ENCODE data around the gene CKLF. TPM values are rescaled to one million over a fixed set of nuclear protein-coding genes. Genes with fewer than 3 reads are reported as not detected.
"Not testable (repeated sequence)": the region's sequence is repeated elsewhere in the genome, so short reads cannot be mapped to it uniquely, and the experiment has no call there.

Gene CKLF
- total RNA-seq, 2 donors from 2014 or later, result 27.5 to 31.8 TPM

DNA sequence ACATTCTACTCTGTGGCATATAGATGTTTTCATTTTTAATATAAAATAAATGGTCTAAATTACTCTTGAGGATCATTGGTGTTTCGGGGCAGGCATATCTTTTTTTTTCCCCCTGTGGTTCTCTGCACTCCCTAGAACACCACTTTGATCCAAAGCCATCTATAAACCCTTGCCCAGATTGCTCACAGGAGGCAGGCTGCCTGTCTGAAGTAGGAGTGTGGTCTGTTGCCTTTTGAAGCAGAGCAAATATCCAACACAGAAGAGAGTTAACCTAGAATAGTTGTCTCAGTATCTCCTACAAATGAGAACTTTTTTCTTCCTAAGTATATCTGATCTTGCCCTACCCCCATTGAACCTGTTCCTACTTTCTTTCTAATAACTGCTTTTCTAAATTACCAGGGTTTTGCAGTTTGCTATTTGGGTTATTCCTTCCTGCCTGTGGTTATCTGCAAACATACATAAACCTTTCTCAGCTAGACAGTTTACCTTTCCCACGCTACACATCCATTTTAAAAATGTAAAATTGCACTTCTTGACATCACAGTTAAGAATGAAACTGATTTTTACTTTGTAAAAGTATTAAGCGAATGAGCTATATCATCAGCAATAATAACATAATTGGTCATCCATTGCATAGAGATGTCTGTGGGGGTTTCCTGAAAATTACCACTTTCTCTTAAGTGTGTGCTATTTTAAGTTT is 9.2 kb downstream of the CKLF start:
- ATAC-seq (no peak), DNase-seq (no peak)

DNA sequence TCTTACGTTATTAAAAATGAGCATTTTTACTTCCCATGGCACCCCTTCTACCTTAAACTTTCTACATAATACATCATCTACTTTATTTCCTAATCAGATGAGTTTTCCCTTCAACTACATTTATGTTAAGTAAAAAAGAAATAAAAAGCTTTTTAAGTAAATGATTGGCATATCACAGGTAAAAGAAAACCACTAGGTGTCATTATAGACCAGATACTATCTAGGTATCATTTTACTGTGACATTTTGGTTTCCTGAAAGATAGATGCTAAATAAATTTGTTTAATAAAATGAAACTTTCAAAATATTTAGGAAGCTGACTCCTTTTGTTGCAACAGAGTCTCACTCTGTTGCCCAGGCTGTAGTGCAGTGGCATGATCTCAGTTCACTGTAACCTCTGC is 10.0 kb downstream of the CKLF start:
- DNase-seq, result no peak

More for the DNA sequence above, 9.2 kb downstream of the CKLF start:
- intact Hi-C loops (cut with DNase I, micrococcal nuclease), result no loop called here

DNA sequence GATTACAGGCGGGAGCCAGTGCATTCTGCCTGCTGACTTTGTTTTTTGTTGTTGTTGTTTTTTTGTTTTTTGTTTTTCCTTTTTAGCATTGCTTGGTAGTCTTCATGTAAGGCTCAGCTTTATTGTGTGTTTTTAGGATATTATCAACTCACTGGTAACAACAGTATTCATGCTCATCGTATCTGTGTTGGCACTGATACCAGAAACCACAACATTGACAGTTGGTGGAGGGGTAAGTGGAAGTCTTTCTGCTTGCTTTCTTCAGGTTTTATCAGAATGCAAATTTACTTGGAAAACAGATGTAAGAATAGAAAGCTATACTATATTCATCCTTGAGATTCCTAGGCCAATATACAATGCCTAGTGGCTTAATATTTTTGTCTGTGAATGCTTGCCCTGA is 10.6 kb downstream of the CKLF start:
- intact Hi-C loops (cut with DNase I, micrococcal nuclease), result no loop called here
- no peak for ATAC-seq
- no peak for DNase-seq

More for the DNA sequence above, 10.0 kb downstream of the CKLF start:
- intact Hi-C loops (cut with DNase I, micrococcal nuclease), result no loop called here
- no peak for ATAC-seq

DNA sequence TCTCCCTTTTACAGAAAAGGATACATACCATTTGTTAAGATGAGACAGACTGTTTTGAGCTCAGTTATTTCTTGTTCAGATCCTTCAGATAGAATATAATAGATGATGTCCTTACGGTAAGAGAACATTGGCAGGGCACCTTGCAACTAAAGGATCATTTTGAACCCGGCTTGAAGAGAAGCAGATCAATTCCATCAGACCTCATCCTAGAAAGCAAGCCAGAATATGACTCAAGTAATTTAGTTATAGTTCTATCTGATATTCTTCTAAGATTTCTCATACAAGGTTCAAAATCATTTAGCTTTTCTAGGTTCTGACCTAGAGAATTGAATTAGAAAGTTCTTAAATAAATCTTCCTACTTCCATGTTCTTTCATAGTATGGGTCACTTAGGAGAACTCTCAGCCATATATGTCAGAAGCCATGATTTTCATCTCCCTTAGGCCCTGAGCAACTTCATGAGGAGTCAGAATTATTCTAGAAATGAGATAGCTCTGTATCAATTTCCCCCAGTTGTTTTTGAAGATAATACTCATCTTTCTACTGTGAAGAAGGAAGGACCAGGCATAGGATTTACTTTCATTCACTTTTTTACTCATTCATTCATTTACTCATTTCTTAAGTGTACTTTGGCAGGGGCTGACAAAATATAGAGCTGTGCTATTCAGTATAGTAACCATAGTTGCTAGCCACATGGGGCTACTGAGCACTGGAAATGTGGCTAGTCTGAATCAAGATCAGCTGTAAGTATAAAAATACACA is 11.4 kb downstream of the CKLF start:
- no peak for DNase-seq
- intact Hi-C loops (cut with DNase I, micrococcal nuclease), result no loop called here
- no peak for ATAC-seq

DNA sequence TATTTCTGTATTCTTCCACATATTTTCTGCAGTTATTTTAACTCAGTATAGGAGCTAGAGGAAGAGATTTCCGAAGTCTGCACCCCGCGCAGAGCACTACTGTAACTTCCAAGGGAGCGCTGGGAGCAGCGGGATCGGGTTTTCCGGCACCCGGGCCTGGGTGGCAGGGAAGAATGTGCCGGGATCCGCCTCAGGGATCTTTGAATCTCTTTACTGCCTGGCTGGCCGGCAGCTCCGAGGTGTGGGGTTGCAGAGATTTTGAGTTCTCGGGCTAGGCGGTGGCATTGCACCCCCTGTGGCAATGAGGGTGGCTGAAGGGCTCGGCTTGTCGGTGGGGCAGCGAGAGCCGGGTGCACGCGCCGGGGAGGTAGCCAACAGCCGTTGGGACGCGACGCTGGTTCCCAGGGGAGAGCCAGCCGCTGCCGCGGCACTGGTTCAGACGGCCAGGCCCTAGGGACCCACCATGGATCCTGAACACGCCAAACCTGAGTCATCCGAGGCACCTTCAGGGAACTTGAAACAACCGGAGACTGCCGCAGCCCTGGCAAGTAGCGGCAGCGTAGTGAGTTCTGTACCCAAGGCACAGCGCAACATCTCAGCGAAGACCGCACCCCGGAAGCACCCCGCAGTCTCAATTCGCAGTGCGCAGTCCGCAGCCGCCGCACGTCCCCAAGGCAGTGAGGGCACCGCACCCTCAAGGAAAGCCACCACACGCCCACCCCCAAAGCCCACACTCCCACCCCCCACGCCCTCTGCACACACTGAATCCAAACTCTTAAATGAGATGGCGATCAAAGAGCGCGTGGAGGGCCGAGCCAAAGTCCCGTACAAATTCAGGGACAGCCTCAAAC is 13.9 kb downstream of the CKLF start, which contains the start of gene CMTM1:
TSS of gene CMTM1 (plus strand) at position 389 of the 851 bp plus-strand sequence. CDS start at position 464, 75 bp downstream.
- ATAC-seq, result no peak
- no peak for DNase-seq
- intact Hi-C loops (cut with DNase I, micrococcal nuclease), result no loop called here

DNA sequence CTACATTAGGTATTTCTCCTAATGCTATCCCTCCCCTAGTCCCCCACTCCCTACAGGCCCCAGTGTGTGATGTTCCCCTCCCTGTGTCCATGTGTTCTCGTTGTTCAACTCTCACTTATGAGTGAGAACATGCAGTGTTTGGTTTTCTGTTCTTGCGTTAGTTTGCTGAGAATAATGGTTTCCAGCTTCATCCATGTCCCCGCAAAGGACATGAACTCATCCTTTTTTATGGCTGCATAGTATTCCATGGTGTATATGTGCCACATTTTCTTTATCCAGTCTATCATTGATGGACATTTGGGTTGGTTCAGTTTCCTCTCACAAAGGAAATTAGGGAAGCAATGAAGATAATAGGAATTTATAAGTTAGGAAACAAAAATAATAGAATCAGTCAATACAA is 14.9 kb downstream of the CKLF start:
- DNase-seq; intact Hi-C loops (cut with DNase I, micrococcal nuclease); ATAC-seq: not testable (repeated sequence)

DNA sequence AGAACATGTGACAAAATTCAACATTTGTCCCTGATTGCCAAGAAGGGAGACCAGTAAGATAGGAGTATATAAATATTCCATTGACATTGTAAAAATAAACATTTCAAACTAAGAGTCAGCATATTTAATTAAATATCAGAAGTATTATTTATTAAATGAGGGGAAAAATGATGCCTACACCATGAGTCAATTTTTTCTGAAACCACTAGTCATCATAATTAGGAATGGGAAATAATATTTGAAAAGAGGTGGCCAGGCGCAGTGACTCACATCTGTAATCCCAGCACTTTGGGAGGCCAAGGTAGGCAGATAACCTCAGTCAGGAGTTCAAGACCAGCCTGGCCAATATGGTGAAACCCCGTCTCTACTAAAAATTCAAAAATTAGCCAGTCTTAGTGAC is 16.0 kb downstream of the CKLF start:
- intact Hi-C loops (cut with DNase I, micrococcal nuclease), result no loop called here
- ATAC-seq (no peak), DNase-seq (no peak)

DNA sequence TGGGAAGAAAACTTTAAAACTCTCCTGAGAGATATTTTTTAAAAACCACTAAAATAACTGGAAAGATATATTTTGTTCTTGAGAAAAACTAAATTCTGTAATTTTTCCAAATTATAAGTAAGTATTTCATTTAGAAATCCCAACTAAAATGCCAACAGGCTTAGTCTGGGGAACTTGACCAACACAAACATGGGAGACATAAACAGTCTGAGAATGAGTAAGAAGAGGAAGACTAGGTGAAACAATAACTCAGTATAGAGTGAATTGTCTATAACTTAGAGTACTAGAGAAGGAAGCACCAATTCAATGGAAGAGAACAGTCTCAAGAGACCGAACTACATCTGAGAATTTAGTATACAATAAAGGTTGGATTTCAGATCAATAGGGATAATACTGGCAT is 16.8 kb downstream of the CKLF start:
- no peak for DNase-seq
- no peak for ATAC-seq
- intact Hi-C loops (cut with DNase I, micrococcal nuclease), result no loop called here

DNA sequence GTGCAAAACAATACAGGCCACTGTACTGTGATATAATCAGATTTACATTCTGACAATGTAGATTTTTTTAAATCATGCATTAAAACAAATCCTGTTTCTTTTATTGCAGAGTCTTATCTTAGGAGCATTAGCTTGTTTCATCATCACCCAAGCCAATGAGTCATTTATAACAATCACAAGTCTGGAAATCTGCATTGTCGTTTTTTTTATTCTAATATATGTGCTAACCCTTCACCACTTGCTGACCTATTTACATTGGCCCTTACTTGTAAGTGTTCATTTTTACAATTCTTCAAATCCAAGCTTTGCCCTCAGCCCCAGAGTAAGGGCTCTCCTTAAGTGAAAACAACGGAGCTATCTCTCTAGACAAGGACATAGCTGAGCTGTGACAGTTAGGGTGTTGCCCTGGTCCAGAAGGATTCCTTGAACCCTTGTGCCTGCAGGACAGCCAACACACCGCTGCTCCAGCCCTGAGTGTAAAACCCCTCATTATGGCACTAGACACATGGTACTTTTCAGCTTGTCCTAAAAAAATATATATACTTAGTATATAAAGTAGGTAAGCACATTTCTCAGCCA is 17.5 kb downstream of the CKLF start:
- no peak for DNase-seq
- intact Hi-C loops (cut with DNase I, micrococcal nuclease), result no loop called here
- peak; percentile 64 for ATAC-seq

DNA sequence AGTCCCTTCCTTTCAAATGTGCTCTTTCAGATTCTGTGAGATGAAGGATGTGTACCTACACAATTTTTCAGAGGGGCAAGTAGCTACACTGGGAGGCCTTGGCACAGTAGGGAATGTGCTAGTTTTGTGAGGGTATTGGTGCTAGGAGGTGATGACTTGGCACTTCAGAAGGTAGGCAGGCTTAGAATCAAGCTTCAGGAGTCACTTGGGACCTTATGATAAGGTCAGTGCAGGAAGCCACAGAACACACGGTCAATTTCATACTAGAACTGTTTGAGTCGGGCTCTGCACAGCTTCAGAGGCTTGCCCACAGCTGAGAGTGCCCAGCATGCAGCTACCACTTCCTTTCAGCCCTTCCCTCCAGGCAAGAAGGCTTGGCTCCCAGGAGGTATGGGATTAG is 20.0 kb downstream of the CKLF start:
- intact Hi-C loops (cut with DNase I, micrococcal nuclease), result no loop called here
- DNase-seq (no peak), ATAC-seq (no peak)

DNA sequence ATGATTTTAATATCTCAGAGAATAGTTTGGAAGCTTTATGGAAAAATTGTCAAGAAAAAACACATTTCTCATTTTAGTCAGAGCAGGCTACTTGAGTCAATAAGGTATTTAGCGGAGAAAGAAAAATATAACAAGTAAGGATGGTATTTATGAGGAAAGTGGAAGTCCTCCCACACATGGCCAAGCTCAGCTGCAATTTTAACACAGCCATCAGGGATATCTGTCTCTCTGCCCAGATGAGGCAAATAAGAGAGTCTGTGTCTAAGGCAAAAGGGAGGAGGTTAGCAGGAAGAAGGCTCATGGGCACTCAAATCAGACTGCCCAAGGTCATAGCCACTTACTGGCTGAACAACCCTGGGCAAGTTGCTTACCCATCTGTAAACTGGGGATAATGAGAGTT is 21.7 kb downstream of the CKLF start:
- intact Hi-C loops (cut with DNase I, micrococcal nuclease), result no loop called here
- no peak for ATAC-seq

DNA sequence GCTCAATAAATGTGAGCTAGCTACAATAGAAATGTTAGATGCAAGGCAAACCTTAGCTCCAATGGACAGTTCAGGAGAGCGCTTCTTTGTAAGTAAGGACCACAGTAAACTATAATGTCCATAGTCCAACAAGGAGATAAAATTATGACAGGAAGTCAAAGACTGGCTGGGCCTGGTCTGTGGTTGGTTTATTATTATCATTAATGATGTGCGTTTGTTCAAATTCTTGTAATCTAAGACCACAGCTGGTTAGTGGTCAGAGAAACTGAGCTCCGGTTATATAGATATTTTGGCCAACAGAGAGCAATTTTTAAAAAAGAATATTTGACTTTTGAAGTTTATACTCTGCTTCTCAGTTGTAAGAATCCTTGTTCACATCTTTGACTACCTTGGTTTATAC is 22.2 kb downstream of the CKLF start:
- intact Hi-C loops (cut with DNase I, micrococcal nuclease), result no loop called here
- no peak for DNase-seq
- no peak for ATAC-seq

More for the DNA sequence above, 21.7 kb downstream of the CKLF start:
- no peak for DNase-seq

DNA sequence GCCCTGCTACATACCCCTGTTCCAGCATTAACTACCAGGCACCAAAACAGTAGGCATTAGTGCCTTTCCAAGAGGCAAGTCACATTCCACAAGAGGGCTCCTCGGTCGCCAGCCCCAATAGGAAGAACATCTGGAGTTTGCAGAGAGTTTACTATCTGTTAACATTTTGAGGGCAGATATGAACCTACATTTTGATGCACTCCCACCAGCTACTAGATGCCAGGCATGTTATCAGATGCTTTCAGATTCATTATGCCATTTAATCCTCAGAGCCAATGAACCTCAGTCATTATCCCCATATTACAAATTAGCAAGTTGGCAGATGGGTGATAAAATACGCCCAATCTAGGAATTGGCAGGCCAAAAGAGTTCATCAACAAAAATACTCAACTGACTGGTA is 22.7 kb downstream of the CKLF start:
- DNase-seq, result no peak
- intact Hi-C loops (cut with DNase I, micrococcal nuclease), result no loop called here
- no peak for ATAC-seq

DNA sequence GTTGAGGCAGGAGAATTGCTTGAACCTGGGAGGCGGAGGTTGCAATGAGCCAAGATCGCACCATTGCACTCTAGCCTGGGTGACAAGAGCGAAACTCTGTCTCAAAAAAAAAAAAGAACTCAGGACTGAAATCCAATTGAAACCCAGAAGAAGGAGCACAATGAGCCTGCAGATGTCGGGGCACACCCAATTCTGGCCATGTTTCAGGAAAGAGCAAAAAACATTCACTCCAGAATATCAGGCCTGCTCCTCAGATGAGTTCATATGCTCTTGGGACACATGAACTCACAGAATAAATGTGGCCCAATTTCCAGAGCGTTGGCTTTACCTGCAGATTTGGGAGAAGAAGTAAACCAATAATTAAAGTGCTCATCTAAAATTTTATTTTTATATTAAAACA is 23.9 kb downstream of the CKLF start:
- intact Hi-C loops (cut with DNase I, micrococcal nuclease), result no loop called here
- no peak for DNase-seq
- no peak for ATAC-seq

DNA sequence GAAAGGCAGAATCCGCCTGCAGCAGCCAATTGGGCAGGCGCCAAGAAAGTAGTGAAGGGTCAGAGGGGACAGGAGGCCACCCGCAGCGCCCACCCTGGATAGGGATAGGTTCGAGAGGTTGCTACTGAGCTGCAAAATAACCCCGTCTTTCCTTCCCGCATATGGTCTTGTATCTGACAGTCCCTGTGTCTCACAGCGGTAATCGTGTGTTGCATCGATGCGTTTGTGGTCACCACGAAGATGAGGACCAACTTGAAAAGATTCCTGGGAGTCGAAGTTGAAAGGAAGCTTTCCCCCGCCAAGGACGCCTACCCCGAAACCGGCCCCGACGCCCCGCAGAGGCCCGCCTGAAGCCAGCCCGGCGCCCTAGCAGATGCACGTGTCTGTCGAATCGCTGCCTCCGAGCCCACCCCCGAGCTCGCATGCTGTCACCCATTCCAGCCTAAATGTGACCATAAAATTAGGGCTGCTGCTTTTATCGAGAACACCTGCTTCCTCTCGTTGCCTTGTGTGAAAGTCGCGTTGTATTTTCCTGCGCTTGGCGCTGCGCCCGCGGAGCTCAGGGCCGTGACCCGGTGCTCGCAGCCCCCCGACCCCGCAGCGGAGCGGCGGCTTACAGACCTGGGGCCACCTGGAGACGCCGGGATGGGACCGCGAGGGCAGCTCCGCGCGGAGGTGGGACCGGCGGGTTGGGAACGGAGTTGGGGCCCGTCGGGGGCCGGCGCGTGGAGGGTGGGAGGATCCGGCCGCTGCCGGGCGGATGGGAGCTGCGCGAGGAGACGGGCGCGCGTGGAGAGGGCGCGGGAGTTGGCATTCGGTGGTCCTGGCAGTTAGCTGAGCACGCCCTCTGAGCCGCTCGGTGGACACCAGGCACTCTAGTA is 26.5 kb downstream of the CKLF start, which contains the start of gene CMTM2:
TSS of gene CMTM2 (plus strand) at position 813 of the 881 bp plus-strand sequence. CDS start 145 bp downstream, outside the sequence.
- intact Hi-C loops (cut with DNase I, micrococcal nuclease), result no loop called here
- DNase-seq (peak in 1 of 2 donors; percentile 21), ATAC-seq (peak; percentile 31)

DNA sequence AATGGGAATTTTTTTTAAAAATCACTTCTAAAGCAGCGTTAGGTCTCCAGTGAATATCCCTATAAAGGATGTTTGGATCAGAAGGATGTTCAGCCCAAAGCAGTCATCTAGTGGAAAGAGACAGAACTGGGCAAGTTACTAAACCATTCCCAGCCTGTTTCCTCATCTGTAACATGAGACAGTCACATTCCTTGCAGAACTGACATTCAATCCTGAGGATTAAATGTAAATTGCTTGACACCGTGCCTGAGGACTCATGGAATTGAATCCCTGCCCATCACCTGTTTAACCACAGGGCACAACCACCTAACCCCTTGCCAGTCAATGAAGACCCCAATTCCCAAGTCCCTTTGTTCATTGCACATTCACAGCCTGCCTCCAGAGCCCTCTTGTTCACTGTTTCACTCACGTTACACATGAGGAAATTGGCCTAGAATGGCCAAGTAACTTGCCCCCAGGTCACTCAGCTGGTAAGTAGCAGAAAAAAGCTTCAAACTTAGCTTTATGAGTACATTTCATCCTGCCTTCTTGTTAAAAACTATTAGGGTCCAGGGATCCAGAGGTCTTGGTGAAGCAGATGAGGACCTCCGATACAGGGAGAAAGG is 28.3 kb downstream of the CKLF start:
- intact Hi-C loops (cut with DNase I, micrococcal nuclease), result no loop called here
- ATAC-seq, result no peak
- no peak for DNase-seq

DNA sequence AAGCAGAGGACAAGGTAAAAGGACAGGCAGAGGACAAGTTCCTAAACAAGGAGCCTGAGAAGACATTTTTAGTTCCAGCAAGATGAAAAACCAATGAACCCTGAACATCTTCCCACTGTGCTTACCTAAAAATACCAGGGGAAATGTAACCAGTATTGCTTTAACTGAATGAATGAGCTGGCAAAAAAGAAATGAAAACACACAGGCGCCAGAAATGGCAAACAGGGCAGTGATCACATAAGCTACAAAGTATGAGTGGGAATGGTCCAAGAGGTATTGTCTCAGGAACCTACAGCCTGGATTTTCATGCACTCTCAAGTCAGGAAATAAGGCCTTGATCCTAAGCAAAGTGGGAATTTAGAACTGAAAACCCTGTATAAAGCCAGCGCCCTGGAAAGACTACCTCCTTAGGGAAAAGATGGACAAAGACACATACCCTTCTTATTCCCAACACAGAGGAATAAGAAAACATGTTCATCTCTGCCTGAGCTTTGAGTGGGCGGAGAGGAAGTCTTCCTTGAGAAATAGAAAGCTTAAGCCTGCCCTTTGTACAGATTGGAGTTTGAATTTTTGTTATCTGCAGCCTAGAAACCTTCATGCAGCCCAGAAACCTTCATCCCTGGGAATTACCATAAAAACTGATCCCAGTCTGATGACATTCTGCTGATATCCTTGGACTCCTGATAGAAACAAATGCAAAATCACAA is 29.0 kb downstream of the CKLF start:
- intact Hi-C loops (cut with DNase I, micrococcal nuclease), result no loop called here
- DNase-seq (no peak), ATAC-seq (no peak)

Measured in left colon (tissue), 2 donors.